SK-N-MC (cell line): ENCODE data around the gene C1RL.

Experiments
- EZH2 ChIP-seq: fragments of 200-600 bp; sonication (generic); IDR thresholded peaks from one replicate; pipeline ENCODE4 v1.6.1; 2017; ENCODE audit warnings: antibody characterized with exemption
- POLR2AphosphoS5 ChIP-seq: IDR thresholded peaks from 2 replicates; pipeline ENCODE4 v1.6.1; 2012; ENCODE audit warnings: mild to moderate bottlenecking, low read depth, low read length, borderline replicate concordance

- TF ChIP-seq POLR2AphosphoS5: no peak
- TF ChIP-seq EZH2: no peak
Observed at GRCh38 chr12:7114008-7114407, 5.0 kb upstream of the C1RL start.
